Keratinocyte (primary cell): ENCODE results near the gene KRR1.

Experiments used
- CTCF ChIP-seq, 3 experiments: IDR thresholded peaks in 1 of 3; conservative IDR thresholded peaks in 1 of 3; optimal IDR thresholded peaks in 1 of 3; 2 replicates in 2 of 3; 3 replicates in 1 of 3; pipeline versions ENCODE3 to v1.5.1; 2011; ENCODE audit warnings: low read length in 3 of 3, mild to moderate bottlenecking in 3 of 3, moderate library complexity in 2 of 3, control low read depth in 1 of 3, inconsistent platforms in 1 of 3; ENCODE audit not compliant: insufficient read depth in 2 of 3; ENCODE audit errors: extremely low read depth in 1 of 3
- EZH2 ChIP-seq: IDR thresholded peaks from one replicate; pipeline ENCODE4 v1.6.1; 2012; ENCODE audit warnings: inconsistent platforms, mild to moderate bottlenecking, low read length, moderate library complexity

GRCh38 chr12:75558287-75558686 is 46.9 kb upstream of the KRR1 start:
- TF ChIP-seq CTCF (optimal IDR thresholded peaks at IDR 0.05 in 1 of 3, IDR thresholded peaks at IDR 0.05 in 1 of 3, conservative IDR thresholded peaks at IDR 0.05 in 1 of 3; ENCODE audit: extremely low read depth in 1 of 3, insufficient read depth in 2 of 3, low read length in 3 of 3) (no peak), EZH2 (no peak)
